GM19240 (cell line): ENCODE measurements around the gene APBB2.
"Not testable (repeated sequence)": the region's sequence is repeated elsewhere in the genome, so short reads cannot be mapped to it uniquely, and the experiment has no call there.

ENCODE experiments used
- DNase-seq: peaks from one replicate; pipeline ENCODE4 v3.0.0; 2011; ENCODE audit warnings: low spot score; ENCODE audit not compliant: insufficient read length

Gene APBB2

GRCh38 chr4:40916218-40916555 is 298.2 kb downstream of the APBB2 start:
- DNase-seq: no peak

- no peak for DNase-seq
Observed at GRCh38 chr4:40915318-40916217, 298.8 kb downstream of the APBB2 start.

GRCh38 chr4:40912460-40913184 is 301.7 kb downstream of the APBB2 start:
- no peak for DNase-seq

DNA sequence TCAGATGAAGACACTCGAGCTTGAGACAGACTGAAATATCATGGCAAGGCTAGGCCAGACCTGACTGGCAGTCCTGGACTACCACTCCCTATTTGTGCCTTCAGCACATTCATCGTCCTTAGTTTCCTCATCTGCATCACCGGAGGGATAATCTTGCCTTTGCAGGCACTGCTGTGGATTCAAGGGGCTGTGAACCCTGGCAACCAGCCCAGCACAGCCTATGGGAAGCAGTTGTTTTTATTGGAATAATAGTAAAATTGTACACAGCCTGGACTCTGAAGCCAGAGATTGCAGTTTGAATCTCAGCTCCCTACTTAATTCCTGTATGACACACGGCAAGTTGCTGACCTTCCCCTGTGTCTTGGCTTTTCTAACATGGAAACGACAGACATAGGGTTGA is 303.6 kb downstream of the APBB2 start:
- no peak for DNase-seq

- no peak for DNase-seq
Observed at GRCh38 chr4:40909363-40909876, 304.9 kb downstream of the APBB2 start.

GRCh38 chr4:40908702-40909362 is 305.5 kb downstream of the APBB2 start:
- peak; percentile 85 for DNase-seq

- DNase-seq: no peak
Observed at GRCh38 chr4:40908297-40908696, 306.0 kb downstream of the APBB2 start.

DNA sequence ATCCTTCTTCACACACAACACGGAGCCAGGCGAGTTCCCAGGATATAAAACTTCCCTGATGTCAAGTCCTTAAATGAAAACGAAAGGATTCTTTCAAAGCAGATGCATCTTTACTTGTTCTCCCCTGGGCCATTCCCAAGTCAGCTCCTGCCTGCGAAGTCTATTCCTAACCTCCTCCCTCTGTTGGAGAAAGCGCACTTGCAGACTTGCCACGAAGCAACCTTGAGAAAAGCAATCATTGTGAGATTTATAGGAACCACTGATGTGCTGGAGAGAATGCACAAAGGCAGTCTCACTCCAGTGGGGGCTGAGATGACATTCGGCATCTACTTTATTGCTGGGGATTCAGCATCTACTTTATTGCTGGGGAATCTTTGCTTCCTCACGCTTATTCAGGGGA is 308.9 kb downstream of the APBB2 start:
- DNase-seq: no peak

GRCh38 chr4:40900531-40900930 is 313.8 kb downstream of the APBB2 start:
- not testable (repeated sequence) for DNase-seq

DNA sequence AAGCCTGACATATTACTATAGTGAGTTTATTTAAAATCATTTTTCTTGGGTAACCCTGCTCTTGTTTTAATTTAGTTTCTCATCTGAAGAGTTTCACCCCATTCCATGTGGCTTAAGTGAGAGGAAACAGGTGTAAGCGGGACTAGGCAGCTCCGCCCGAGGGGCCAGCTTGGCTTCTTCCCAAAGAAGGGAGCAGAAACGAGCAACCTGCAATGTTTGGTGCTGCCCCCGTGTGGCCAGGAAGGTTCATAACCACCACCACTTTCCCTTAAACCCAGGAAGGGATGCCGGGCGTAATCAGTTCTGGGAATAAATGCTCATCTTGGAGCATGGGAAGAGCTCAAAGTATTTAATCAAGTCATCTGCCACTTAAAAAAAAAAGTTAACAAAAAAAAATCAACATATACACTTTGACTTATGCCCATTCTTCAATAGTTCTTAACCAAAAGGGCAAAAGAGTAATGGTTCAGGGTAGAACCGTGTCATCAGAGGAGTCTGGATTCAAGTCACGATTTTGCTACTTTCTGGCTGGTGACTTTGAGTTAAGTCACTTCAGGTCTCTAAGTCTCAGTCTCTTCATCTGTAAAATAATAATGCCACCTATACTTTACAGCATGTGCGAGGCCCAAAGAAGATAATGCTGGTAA is 316.7 kb downstream of the APBB2 start:
- peak; percentile 50 for DNase-seq

- no peak for DNase-seq
Observed at GRCh38 chr4:40890764-40891163, 323.6 kb downstream of the APBB2 start.

GRCh38 chr4:40890199-40890598 is 324.1 kb downstream of the APBB2 start:
- DNase-seq: no peak

DNA sequence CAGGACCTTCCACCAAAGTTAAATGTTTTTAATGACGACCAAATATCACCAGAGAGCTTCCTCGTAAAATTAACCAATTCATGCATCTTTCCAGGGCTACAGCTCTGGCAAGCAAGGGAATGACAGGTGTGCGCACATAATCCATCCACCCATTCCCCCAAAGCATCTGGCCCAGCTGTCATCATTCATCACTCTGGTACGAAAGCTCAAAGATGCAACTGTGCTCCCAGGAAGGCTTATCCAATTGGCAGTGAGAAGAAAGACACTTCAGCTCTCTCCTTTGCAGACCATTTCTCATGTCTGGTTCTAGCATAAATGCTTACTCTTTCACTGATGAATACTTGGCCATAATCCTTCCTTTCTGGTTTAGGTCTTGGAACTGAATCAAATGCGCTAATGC is 325.4 kb downstream of the APBB2 start:
- DNase-seq: no peak

DNA sequence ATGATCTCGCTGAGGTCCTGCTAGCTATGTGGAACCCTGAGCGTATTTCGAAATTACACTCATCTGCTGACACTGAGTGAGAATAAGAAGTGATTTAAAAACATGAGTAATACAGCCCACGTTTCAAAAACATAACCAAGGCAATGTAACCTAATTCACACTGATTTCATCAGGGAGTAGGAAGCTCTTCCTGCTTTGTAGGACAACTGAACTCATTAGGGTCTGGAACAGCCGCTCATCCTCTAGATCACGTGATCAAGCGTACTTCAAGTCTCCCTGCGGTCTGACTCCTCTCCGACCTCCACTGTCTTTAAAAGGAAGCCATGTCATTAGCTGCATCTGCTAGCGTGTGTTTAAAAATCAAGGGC is 326.6 kb downstream of the APBB2 start:
- DNase-seq: no peak

DNA sequence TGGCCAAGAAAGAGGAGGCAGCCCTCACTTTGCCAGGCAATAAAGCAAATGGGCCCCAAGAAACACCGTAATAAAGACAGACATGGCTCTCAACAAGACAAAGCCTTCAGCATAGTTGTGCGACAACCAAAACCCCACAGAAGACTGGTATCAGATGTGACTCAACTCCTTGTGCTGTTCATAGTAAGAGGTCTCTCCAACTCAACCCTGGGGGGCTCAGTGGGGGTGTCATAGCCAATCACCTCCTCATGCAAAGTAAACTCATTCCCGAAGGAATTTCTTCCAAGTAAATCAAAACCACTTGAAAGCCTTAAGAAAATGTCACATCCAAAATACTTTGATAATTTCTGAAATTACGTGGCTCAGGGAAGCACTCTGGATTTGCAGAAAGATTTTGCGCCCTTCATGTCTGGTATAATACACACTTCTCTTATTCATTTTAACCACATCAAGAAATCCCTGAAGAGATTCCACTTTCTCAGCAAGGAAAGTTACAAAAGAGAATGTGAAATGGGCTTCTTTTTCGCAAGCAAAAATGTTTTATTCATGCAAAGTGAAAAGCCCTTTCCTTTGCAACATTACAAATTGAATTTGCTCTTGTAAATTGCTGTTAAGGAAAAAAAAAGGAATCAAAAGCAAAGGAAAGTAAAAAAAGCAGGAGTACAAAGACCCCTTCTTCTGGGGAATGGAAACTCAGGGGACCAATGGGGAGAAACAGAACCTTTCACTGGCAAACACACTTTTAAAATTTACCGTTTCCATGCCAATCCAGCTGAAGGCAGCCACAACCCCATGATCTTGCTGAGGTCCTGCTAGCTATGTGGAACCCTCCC is 327.2 kb downstream of the APBB2 start:
- DNase-seq: no peak

- no peak for DNase-seq
Observed at GRCh38 chr4:40881851-40882250, 332.5 kb downstream of the APBB2 start.

DNA sequence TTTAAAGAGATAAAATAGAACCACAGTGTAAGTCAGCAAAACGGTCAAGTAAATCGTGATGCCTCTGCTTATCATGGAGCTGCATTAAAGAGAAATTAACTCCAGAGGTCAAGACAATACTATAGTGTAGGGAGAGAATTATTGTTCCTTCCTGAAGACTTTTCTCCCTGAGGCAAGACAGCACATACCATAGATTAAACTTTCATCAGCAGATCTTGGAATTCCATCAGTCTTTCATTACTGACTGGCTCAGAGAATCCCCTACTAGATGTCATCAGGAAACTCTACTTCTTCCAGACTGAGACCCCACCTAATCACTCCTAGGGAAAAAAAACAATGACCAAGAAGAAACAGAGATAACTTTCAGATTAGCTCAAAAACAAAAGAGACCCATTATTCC is 333.2 kb downstream of the APBB2 start:
- DNase-seq: no peak

GRCh38 chr4:40878548-40879055 is 335.7 kb downstream of the APBB2 start:
- DNase-seq: no peak

GRCh38 chr4:40877081-40877480 is 337.3 kb downstream of the APBB2 start:
- DNase-seq: no peak

DNA sequence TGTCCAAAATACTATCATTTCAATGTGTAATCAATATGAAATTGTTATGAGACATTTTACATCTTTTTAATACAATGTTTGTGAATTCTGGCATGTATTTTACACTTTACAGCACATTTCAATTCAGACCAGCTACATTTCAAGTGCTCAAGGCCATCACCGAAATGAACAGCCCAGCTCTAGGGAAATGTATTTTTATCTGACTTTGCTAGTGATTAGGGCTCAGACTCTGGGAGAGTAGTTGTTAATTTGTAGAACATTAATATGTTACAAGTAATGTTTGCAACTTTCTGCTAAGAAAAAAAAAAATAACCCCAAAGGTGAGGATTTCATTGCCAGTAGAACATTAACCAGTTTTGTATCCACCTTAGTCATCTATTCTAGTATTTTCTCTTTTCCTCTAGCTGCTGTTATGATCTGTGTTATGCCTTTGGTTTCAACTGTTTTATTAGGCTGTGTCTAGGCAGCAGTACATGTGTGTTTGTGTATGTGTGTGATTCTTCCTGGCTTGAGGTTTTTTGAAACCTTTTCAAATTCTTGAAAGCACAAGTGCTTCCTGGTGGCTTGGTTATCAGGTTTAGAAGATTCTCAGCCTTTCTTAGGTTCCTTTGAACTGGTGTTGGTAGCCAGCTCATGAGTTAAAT is 338.7 kb downstream of the APBB2 start:
- no peak for DNase-seq
